SK-N-SH (cell line): ENCODE data around the gene KCND3. TPM values are rescaled to one million over a fixed set of nuclear protein-coding genes. Genes with fewer than 3 reads are reported as not detected.

ENCODE experiments used
- CTCF ChIA-PET: fragments of 300-600, 350-600 bp; formaldehyde crosslinking; extraction: SDS; loops from one replicate; lab custom pipeline; 2021; lab: Yijun Ruan, JAX
- POLR2A ChIA-PET: fragments of 350-600 bp; sonication (Branson Sonifier 250); formaldehyde crosslinking; extraction: SDS; loops from one replicate; lab custom pipeline; 2020; ENCODE audit warnings: antibody characterized with exemption, inconsistent platforms; lab: Yijun Ruan, JAX
- DNase-seq: peaks from one replicate; pipeline ENCODE4 v3.0.0; 2012
- H2AFZ ChIP-seq: fragments of 200-600 bp; sonication (generic); 2 replicates; pipeline ENCODE4 v1.8.1; 2016; ENCODE audit warnings: antibody characterized with exemption, mild to moderate bottlenecking, low read depth
- H3F3A ChIP-seq: fragments of 200-600 bp; sonication (generic); replicated peaks from 2 replicates; pipeline ENCODE3; 2016; ENCODE audit warnings: antibody characterized with exemption, mild to moderate bottlenecking; ENCODE audit not compliant: insufficient read depth
- H3K27ac ChIP-seq, 2 experiments: fragments of 200-500 bp in 1 of 2; fragments of 200-600 bp in 1 of 2; sonication (Bioruptor generic) in 1 of 2; sonication (generic), shearing (Covaris generic) in 1 of 2; 2 replicates each; pipeline versions ENCODE4 v1.5.1 to v1.6.1; 2014 to 2016; ENCODE audit warnings: low read depth in 2 of 2, inconsistent platforms in 1 of 2, low read length in 1 of 2, mild to moderate bottlenecking in 1 of 2, mixed read lengths in 1 of 2
- H3K27me3 ChIP-seq: fragments of 200-600 bp; sonication (generic), shearing (Covaris generic); 2 replicates; pipeline ENCODE4 v1.6.1; 2016; ENCODE audit warnings: mixed run types; ENCODE audit not compliant: insufficient read depth
- H3K36me3 ChIP-seq, 2 experiments: fragments of 200-500 bp in 1 of 2; fragments of 200-600 bp in 1 of 2; sonication (Bioruptor generic) in 1 of 2; sonication (generic) in 1 of 2; replicated peaks in 1 of 2; 2 replicates each; pipeline versions ENCODE3 to v1.5.1; 2014 to 2016; ENCODE audit warnings: low read length in 1 of 2, mild to moderate bottlenecking in 1 of 2; ENCODE audit not compliant: insufficient read depth in 2 of 2, control insufficient read depth in 1 of 2
- H3K4me1 ChIP-seq, 2 experiments: fragments of 200-500 bp in 1 of 2; fragments of 200-600 bp in 1 of 2; sonication (Bioruptor generic) in 1 of 2; sonication (generic), shearing (Covaris generic) in 1 of 2; 2 replicates each; pipeline versions ENCODE4 v1.5.1 to v1.6.1; 2014 to 2016; ENCODE audit warnings: low read depth in 1 of 2, low read length in 1 of 2, mixed run types in 1 of 2; ENCODE audit not compliant: insufficient read depth in 2 of 2, control insufficient read depth in 1 of 2
- H3K4me2 ChIP-seq: fragments of 200-600 bp; sonication (generic), shearing (Covaris generic); 2 replicates; pipeline ENCODE4 v1.6.1; 2017; ENCODE audit warnings: mixed run types
- H3K4me3 ChIP-seq, 2 experiments: fragments of 200-500 bp in 1 of 2; fragments of 200-600 bp in 1 of 2; sonication (Bioruptor generic) in 1 of 2; sonication (generic), shearing (Covaris generic) in 1 of 2; 2 replicates each; pipeline versions ENCODE4 v1.5.1 to v1.8.1; 2014 to 2016; ENCODE audit warnings: low read depth in 2 of 2, inconsistent platforms in 1 of 2, low read length in 1 of 2, mild to moderate bottlenecking in 1 of 2, mixed read lengths in 1 of 2, moderate library complexity in 1 of 2
- H3K79me2 ChIP-seq: fragments of 200-600 bp; sonication (generic); 2 replicates; pipeline ENCODE4 v1.8.1; 2017; ENCODE audit warnings: mild to moderate bottlenecking; ENCODE audit not compliant: insufficient read depth
- H3K9ac ChIP-seq: fragments of 200-600 bp; sonication (generic); 2 replicates; pipeline ENCODE4 v1.6.1; 2017; ENCODE audit warnings: mixed run types
- H3K9me2 ChIP-seq: fragments of 200-600 bp; sonication (generic); 2 replicates; pipeline ENCODE4 v1.6.1; 2017; ENCODE audit warnings: mixed run types
- H3K9me3 ChIP-seq: fragments of 200-600 bp; sonication (generic); 2 replicates; pipeline ENCODE4 v1.6.1; 2017; ENCODE audit warnings: mixed run types, mild to moderate bottlenecking, moderate library complexity
- H4K20me1 ChIP-seq: fragments of 200-600 bp; sonication (generic); 2 replicates; pipeline ENCODE4 v1.6.1; 2017; ENCODE audit warnings: mild to moderate bottlenecking, mixed run types; ENCODE audit not compliant: insufficient read depth
- CHD2 ChIP-seq: fragments of 150-350 bp; IDR thresholded peaks from 2 replicates; pipeline ENCODE4 v1.6.1; 2018; ENCODE audit warnings: low read length; ENCODE audit not compliant: partially characterized antibody
- CTCF ChIP-seq: fragments of 200-600 bp; sonication (generic); IDR thresholded peaks from 2 replicates; pipeline ENCODE4 v1.6.1; 2017; ENCODE audit warnings: antibody characterized with exemption, mild to moderate bottlenecking, moderate library complexity
- ELF1 ChIP-seq: IDR thresholded peaks from 2 replicates; pipeline ENCODE4 v1.4.0; 2012
- EP300 ChIP-seq, 2 experiments: IDR thresholded peaks; 2 replicates each; pipeline versions ENCODE4 v1.4.0 to v1.6.1; 2012; ENCODE audit warnings: borderline replicate concordance in 1 of 2, low read depth in 1 of 2, low read length in 1 of 2
- EZH2phosphoT487 ChIP-seq: fragments of 200-600 bp; sonication (generic); IDR thresholded peaks from 2 replicates; pipeline ENCODE4 v1.6.1; 2017; ENCODE audit warnings: low read depth, mixed run types, mild to moderate bottlenecking, antibody characterized with exemption, moderate library complexity, borderline replicate concordance
- GABPA ChIP-seq: IDR thresholded peaks from 2 replicates; pipeline ENCODE4 v1.4.0; 2012; ENCODE audit warnings: low read depth, mild to moderate bottlenecking
- IRF3 ChIP-seq: fragments of 150-350 bp; IDR thresholded peaks from 2 replicates; pipeline ENCODE4 v1.6.1; 2016; ENCODE audit warnings: mild to moderate bottlenecking, low read depth, low read length
- JUND ChIP-seq: IDR thresholded peaks from 2 replicates; pipeline ENCODE4 v1.4.0; 2012
- MEF2A ChIP-seq: IDR thresholded peaks from 2 replicates; pipeline ENCODE4 v1.4.0; 2012; ENCODE audit warnings: low read depth, borderline replicate concordance
- MXI1 ChIP-seq: IDR thresholded peaks from 2 replicates; pipeline ENCODE4 v1.6.1; 2012; ENCODE audit warnings: mild to moderate bottlenecking, low read depth, low read length, improper control_type of control experiment
- NRF1 ChIP-seq: IDR thresholded peaks from 2 replicates; pipeline ENCODE4 v1.6.1; 2012; ENCODE audit warnings: low read depth, mild to moderate bottlenecking, low read length
- PBX3 ChIP-seq: IDR thresholded peaks from 2 replicates; pipeline ENCODE4; 2012
- POLR2AphosphoS5 ChIP-seq: IDR thresholded peaks from 2 replicates; pipeline ENCODE4 v1.6.1; 2012; ENCODE audit warnings: low read depth, low read length
- RCOR1 ChIP-seq: fragments of 150-350 bp; IDR thresholded peaks from 2 replicates; pipeline ENCODE4 v1.6.1; 2017; ENCODE audit warnings: antibody characterized with exemption, low read length
- SIN3A ChIP-seq: IDR thresholded peaks from 2 replicates; pipeline ENCODE4 v1.6.1; 2012; ENCODE audit warnings: low read depth, mild to moderate bottlenecking, low read length, moderate library complexity, borderline replicate concordance
- TAF1 ChIP-seq: IDR thresholded peaks from 2 replicates; pipeline ENCODE4 v1.6.1; 2012; ENCODE audit warnings: low read depth, mild to moderate bottlenecking, low read length, moderate library complexity, borderline replicate concordance
- TEAD4 ChIP-seq: IDR thresholded peaks from 2 replicates; pipeline ENCODE4 v1.4.0; 2012; ENCODE audit warnings: mild to moderate bottlenecking, borderline replicate concordance; ENCODE audit not compliant: insufficient read depth
- USF2 ChIP-seq: fragments of 150-350 bp; IDR thresholded peaks from 2 replicates; pipeline ENCODE4 v1.6.1; 2017; ENCODE audit warnings: antibody characterized with exemption, low read length, low read depth, borderline replicate concordance
- YY1 ChIP-seq: IDR thresholded peaks from 2 replicates; pipeline ENCODE4 v1.4.0; 2012; ENCODE audit warnings: low read depth, mild to moderate bottlenecking
- WGBS: methylation state at CpG from one replicate; pipeline ENCODE4 v1.1.6; 2017; ENCODE audit warnings: low lambda C conversion rate; 5-methylcytosine and 5-hydroxymethylcytosine counted together
- polyA plus RNA-seq, 3 experiments: library from polyadenylated mRNA; depleted of rRNA; stranded (reverse); fragments of >200 nt; gene quantifications; 2 replicates each; pipeline ENCODE4 v1.2.3, GENCODE V29; 2012

The KCND3 gene
- polyA plus RNA-seq, 1 of the 3 experiments (the other 2 are of a cell fraction): not detected

GRCh38 chr1:111873460-111874030 is 115.9 kb downstream of the KCND3 start (continued):
- no peak for TF ChIP-seq USF2
- no peak for TF ChIP-seq TAF1
- TF ChIP-seq MEF2A: no peak
- no peak for TF ChIP-seq POLR2AphosphoS5
- no peak for TF ChIP-seq ELF1
- TF ChIP-seq EP300 (IDR thresholded peaks at IDR 0.05; ENCODE audit: borderline replicate concordance in 1 of 2, low read depth in 1 of 2, low read length in 1 of 2): no peak
- no peak for TF ChIP-seq GABPA
- TF ChIP-seq YY1: no peak
- no peak for TF ChIP-seq MXI1
- TF ChIP-seq, all 33 proteins: peak for 0

DNA sequence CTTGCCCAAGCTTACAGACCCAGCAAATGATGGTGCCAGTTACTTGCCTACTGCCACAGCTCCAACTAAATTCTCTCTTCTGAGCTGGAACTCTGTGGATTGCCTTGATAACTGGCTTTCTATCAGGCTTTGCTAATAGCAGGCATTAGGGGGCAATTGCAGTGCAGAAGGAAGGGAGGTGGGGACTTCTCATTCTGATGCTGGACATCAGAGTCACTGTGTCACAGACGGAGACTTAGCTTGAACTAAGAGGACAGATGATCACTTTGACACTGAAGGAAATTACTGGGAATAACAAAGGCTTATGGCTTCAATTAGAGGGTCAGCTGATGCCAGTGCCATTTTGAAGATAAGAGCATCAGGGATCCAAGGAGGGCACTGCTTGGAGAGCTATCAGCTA is 119.3 kb downstream of the KCND3 start:
- Histone ChIP-seq H3K9ac (no peak overlapping the region), H3F3A (no peaks in the 10 kb centered on the region), H3K4me3 (no peak overlapping the region), H3K4me1 (no peaks in the 10 kb centered on the region), H3K79me2 (no peaks in the 10 kb centered on the region), H3K4me2 (no peak overlapping the region), H4K20me1 (no peaks in the 10 kb centered on the region), H3K9me3 (no peaks in the 10 kb centered on the region), H3K36me3 (no peaks in the 10 kb centered on the region), H3K27ac (no peak overlapping the region), H2AFZ (no peak overlapping the region), H3K27me3 (peaks cover 13% of the 10 kb centered on the region; the same call in 1 of the 2 replicates), H3K9me2 (no peaks in the 10 kb centered on the region)
- no peak for DNase-seq
- TF ChIP-seq SIN3A: no peak
- POLR2A ChIA-PET: no interaction called here
- CTCF ChIA-PET: no interaction called here
- 25% methylated on average over 1 of the region's 1 CpG for WGBS

- no peaks in the 10 kb centered on the region for H3F3A ChIP-seq
- H3K9me2 ChIP-seq: no peaks in the 10 kb centered on the region
- H3K4me3 ChIP-seq: no peak overlapping the region
- H3K36me3 ChIP-seq: no peaks in the 10 kb centered on the region
- H3K79me2 ChIP-seq: no peaks in the 10 kb centered on the region
- no peak overlapping the region for H3K4me2 ChIP-seq
- H3K4me1 ChIP-seq: no peaks in the 10 kb centered on the region
- H4K20me1 ChIP-seq: no peaks in the 10 kb centered on the region
- H3K9me3 ChIP-seq: no peaks in the 10 kb centered on the region
- WGBS: 34% methylated on average over 6 of the region's 6 CpGs
- no peak overlapping the region for H3K27ac ChIP-seq
- H3K27me3 ChIP-seq: 0 out of 2 replicates have a peak, but pooled peaks cover 7% of the 10 kb centered on the region
- H3K9ac ChIP-seq: no peak overlapping the region
- CTCF ChIA-PET: no interaction called here
- POLR2A ChIA-PET: no interaction called here
- H2AFZ ChIP-seq: no peak overlapping the region
- DNase-seq: no peak
- TF ChIP-seq TAF1: no peak
- no peak for TF ChIP-seq USF2
- TF ChIP-seq EP300 (IDR thresholded peaks at IDR 0.05; ENCODE audit: borderline replicate concordance in 1 of 2, low read depth in 1 of 2, low read length in 1 of 2): no peak
- TF ChIP-seq EZH2phosphoT487: no peak
- no peak for TF ChIP-seq PBX3
- TF ChIP-seq JUND: no peak
- TF ChIP-seq IRF3: no peak
- no peak for TF ChIP-seq RCOR1
- TF ChIP-seq GABPA: no peak
- no peak for TF ChIP-seq TEAD4
- no peak for TF ChIP-seq CHD2
- no peak for TF ChIP-seq NRF1
- TF ChIP-seq ELF1: no peak
- no peak for TF ChIP-seq CTCF
Observed at GRCh38 chr1:111867868-111868440, 121.5 kb downstream of the KCND3 start.
